Esophagus squamous epithelium (tissue), 4 donors: Measurements from ENCODE around the gene NUDT19.

Source experiments
- CTCF ChIP-seq, 6 experiments: fragments of 450-650 bp in 4 of 6; fragments of 200-600 bp in 2 of 6; sonication (generic) in 2 of 6; IDR thresholded peaks; one replicate each; pipeline ENCODE4 v1.5.1; 2016 to 2019; ENCODE audit warnings: antibody characterized with exemption in 6 of 6, mild to moderate bottlenecking in 4 of 6, moderate library complexity in 4 of 6
- POLR2A ChIP-seq, 4 donors: fragments of 450-650 bp; IDR thresholded peaks; one replicate each; pipeline ENCODE4 v1.6.1; 2017; ENCODE audit warnings: antibody characterized with exemption in 4 of 4, mild to moderate bottlenecking in 4 of 4, moderate library complexity in 3 of 4

- TF ChIP-seq CTCF (IDR thresholded peaks at IDR 0.05): no peak
- no peak for TF ChIP-seq POLR2A (IDR thresholded peaks at IDR 0.05)
Measured at GRCh38 chr19:32647361-32647760, 44.3 kb upstream of the NUDT19 start.
